HG03159 (cell line): Measurements from ENCODE around the gene RERE.
"Not testable (repeated sequence)": the region's sequence is repeated elsewhere in the genome, so short reads cannot be mapped to it uniquely, and the experiment has no call there.

Source experiments
- ATAC-seq: cut with Tn5 transposase; IDR thresholded peaks from one replicate; pipeline ENCODE4 v1.9.1; 2021; ENCODE audit warnings: mild to moderate bottlenecking, moderate library complexity; ENCODE audit not compliant: unreplicated experiment

The RERE gene

DNA sequence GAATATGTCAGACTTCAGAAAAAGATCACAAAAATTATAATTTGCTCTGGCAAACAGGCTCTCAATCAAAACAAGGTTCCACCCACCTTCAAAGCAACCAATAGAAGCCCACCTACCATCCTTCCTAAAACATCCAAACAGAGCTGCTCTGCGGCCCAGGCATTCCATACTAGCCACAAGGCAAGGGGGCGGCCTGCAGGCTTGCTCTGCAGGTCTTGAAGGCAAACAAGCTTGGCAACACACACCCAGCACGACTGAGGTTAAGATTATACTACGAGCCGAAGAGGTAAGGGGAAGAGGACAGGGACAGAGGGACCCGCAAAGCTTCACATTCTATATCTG lies 292.3 kb downstream of the RERE start:
- ATAC-seq = no peak

DNA sequence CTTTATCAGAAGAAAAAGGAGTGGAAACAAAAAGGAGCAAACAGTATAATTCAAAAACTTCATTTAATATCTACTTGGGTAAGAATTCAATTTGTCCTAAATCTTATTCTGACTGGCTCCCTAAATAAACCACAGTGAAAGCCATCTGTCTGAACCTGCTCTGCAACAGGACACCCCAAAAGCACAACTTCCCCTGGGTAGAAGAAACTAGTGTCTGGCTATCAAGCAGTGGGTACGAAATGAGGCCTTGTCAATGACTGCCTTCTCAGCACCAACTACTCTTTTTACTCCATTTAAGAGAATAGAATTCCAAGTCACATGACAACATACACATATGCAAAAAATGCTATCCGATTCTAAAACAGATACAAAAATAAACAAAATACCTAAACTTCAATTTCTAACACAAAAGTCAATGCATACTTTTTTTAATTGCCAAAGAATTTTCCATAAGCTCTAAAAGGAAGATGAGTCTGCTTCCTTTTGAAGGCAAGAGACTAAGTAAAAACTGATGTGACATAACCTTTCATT lies 292.7 kb downstream of the RERE start:
- ATAC-seq = no peak

GRCh38 chr1:8523666-8524206 lies 293.7 kb downstream of the RERE start:
- no peak for ATAC-seq

- no peak for ATAC-seq
These were observed 296.9 kb downstream of the RERE start for GRCh38 chr1:8520483-8520966.

DNA sequence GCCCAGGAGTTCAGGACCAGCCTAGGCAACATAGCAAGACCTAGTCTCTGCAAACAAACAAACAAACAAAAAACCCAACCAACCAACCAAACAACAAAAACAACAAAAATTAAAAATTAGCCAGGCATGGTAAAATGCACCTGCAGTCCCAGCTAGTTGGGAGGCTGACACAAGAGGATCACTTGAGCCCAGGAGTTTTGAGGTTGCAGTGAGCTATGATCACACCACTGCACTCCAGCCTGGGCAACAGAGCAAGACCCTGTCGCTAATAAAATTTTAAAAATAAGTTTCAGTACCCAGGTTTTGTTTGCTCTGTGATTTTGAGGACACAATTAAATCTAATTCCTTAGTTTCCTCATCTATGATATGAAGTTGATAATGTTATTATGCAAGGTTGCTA lies 298.3 kb downstream of the RERE start:
- no peak for ATAC-seq

DNA sequence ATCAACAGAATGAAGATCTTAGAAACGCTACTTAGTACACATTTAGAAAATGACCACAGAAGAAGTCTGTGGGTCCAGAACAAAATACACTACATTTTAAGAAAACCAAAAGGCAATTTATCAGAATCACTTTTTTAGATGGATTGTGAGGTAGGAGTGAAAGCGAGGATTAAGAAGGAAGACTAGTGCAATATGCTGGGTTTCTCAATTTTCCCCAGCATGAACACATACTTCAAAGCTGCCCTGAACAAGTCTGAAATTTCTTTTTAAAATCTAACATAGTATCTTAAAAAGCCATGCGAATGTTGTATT lies 299.0 kb downstream of the RERE start:
- no peak for ATAC-seq

DNA sequence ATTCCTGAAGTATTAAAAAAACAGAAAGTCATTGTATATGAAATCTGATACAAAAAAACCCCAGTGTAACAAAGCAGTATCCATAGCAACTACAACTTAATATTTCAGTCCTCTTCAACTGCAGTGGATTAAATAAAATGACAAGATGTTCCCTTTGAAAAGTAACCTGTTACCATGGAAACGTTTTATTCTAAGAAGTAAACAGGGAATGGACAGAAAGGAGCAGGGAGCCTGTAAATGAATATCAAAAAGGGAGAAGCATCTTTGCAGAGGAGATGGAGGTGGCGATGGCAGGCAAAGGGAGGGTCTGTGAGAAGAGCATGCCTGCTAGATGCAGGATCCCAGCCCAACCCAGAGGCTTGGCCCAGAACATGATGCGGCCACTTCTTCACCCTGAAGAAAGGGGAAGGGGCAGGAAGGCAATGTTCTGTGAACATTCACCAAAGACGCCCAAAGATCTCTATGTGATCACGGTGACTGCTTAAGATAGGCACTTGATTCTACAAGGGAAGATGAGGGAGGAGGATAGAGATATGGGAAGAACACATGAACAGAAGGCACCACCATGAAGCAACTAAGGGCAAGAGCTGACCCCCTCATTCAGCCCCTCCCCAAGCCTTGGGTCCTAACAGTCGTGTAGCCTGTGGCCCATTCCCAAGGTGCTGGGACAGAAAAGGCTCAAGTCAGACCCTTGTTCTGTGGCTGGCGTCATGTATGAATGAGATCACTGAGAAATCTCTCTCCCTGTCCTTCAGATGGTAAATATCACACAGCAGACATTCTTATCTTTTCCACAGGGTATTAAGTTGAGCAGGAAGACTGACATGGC lies 299.6 kb downstream of the RERE start:
- ATAC-seq = no peak

- ATAC-seq = no peak
These were observed 300.5 kb downstream of the RERE start for GRCh38 chr1:8516793-8517556.

DNA sequence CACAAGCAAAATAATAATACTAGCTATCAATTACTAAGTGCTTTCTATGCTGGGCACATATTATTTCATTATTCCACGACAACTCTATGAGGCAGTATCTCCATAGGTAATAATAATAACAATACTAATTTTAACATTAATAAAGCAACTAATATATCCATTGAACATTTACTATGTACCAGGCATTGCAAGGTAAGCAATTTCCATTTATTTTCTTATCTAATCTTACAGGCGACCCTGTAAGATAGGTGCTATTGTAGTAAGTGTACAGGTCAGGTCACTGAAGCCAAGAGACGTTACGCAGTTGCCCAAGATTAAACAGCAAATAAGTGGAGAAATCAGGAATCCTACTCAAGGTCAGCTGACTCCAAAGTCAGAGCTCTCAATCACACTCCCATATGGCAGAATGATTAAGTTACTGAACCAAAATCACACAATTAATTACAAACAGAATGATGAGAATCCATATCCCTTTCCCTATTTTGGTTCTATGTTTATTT lies 301.1 kb downstream of the RERE start:
- no peak for ATAC-seq

GRCh38 chr1:8512504-8512903 lies 304.9 kb downstream of the RERE start:
- ATAC-seq = no peak

DNA sequence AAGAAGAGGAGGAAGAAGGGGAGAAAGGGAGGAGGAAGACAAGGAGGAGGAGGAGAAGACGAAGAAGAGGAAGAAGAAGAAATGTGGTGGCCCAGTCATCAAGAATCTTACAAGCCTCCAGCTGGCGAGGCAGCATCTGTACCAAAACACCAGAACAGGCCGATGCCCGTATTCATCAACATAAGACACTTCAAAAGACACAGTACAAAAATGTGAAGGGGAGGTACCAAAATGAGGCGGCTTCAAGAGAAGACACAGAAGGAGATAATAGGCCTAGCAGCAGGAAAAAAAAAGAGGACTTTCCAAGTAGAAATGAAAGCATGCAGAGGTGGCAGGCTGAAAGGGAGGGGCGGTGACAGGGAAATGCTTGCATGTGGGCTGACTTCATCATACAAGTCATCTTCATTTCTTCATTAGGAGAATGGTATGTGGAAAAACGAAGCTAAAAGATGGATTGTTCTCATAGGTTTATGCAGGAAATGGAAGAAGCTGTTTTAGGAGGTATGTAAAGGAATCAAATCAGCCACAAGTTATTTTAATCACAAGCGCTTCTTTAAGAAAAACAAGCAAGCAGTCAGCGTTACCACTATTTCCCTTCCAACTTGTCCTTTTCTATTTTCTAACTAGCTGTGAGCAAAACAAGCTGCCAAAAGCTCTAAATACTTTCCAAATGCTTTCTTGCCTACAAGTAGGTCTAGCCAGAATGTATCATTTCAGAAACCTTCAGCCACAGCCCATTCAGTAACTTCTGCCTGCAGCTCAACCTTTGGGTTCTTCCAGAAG lies 307.2 kb downstream of the RERE start:
- ATAC-seq = no peak

DNA sequence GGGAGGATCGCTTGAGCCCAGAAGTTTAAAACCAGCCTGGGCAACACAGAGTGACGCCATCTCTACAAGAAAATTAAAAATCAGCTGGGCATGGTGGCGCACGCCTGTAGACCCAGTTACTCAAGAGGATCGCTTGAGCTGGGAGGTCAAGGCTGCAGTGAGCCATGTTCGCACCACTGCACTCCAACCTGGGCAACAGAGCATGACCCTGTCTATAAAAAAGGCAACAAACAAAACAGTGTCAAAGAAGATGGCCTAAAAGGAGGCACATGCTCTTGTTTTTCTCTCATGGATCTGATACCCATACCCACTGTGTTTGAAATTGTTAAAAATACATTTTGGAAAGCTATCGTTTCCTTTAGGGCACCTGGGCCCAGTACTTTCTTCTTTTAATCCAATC lies 307.9 kb downstream of the RERE start:
- no peak for ATAC-seq

- no peak for ATAC-seq
These were observed 310.3 kb downstream of the RERE start for GRCh38 chr1:8506995-8507615.

GRCh38 chr1:8506456-8506855 lies 311.0 kb downstream of the RERE start:
- ATAC-seq = no peak

GRCh38 chr1:8503842-8504241 lies 313.6 kb downstream of the RERE start:
- no peak for ATAC-seq

DNA sequence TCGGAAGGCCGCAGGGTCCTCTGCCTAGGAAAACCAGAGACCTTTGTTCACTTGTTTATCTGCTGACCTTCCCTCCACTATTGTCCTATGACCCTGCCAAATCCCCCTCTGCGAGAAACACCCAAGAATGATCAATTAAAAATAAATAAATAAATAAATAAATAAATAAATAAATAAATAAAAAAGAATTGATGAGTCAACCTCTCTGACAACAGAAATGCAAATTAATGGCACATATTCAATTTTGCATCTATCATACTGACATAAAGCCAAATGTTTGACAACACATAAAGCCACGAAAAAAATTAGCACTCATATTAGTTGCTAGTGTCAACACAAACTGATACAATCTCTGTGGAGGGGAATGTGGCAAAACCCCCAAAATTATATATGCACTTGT lies 314.5 kb downstream of the RERE start:
- not testable (repeated sequence) for ATAC-seq

- no peak for ATAC-seq
These were observed 320.1 kb downstream of the RERE start for GRCh38 chr1:8497210-8497819.

- no peak for ATAC-seq
These were observed 321.0 kb downstream of the RERE start for GRCh38 chr1:8496473-8496872.

GRCh38 chr1:8495928-8496401 lies 321.5 kb downstream of the RERE start:
- no peak for ATAC-seq

- ATAC-seq = no peak
These were observed 322.8 kb downstream of the RERE start for GRCh38 chr1:8494681-8495080.
